IMR-90 (cell line): ENCODE measurements around the gene DNAH8. TPM values are rescaled to one million over a fixed set of nuclear protein-coding genes. Genes with fewer than 3 reads are reported as not detected.

Experiments used
- ATAC-seq: fragments of 200-7000 bp; cut with Tn5 transposase; 2 replicates; pipeline ENCODE4 v1.9.1; 2020; ENCODE audit warnings: low read depth, mild to moderate bottlenecking, moderate library complexity
- BruUV-seq: library from RNA; stranded (reverse); fragments of 400-500 nt; replicated peaks from 2 replicates; lab custom pipeline; 2021; lab: Mats Ljungman, UMichigan
- CTCF ChIA-PET: fragments of 300-600 bp; formaldehyde crosslinking; extraction: SDS; loops from one replicate; lab custom pipeline; 2021; ENCODE audit warnings: antibody characterized with exemption; lab: Yijun Ruan, JAX
- POLR2A ChIA-PET: fragments of 300-600 bp; sonication (Branson Sonifier 250); formaldehyde crosslinking; loops from one replicate; lab custom pipeline; 2022; ENCODE audit warnings: antibody characterized with exemption; ENCODE audit not compliant: unreplicated experiment; lab: Charles Lee
- DNase-seq: peaks from one replicate; pipeline ENCODE4 v3.0.0; 2013
- H2AFZ ChIP-seq: replicated peaks from 2 replicates; pipeline ENCODE3; 2013; ENCODE audit warnings: low read length, mild to moderate bottlenecking; ENCODE audit not compliant: poor library complexity
- H2AK5ac ChIP-seq: 2 replicates; pipeline ENCODE4 v1.6.1; 2013; ENCODE audit warnings: low read depth, low read length, inconsistent platforms
- H2AK9ac ChIP-seq: replicated peaks from 2 replicates; pipeline ENCODE3; 2013; ENCODE audit warnings: mild to moderate bottlenecking, low read depth, low read length, moderate library complexity; ENCODE audit not compliant: poor library complexity
- H2BK120ac ChIP-seq: 2 replicates; pipeline ENCODE4 v1.6.1; 2013; ENCODE audit warnings: low read depth, low read length, inconsistent platforms
- H2BK15ac ChIP-seq: 3 replicates; pipeline ENCODE4 v1.6.1; 2013; ENCODE audit warnings: low read depth, low read length, inconsistent platforms
- H2BK20ac ChIP-seq: 2 replicates; pipeline ENCODE4 v1.6.1; 2013; ENCODE audit warnings: low read depth, mild to moderate bottlenecking, inconsistent platforms, low read length, moderate library complexity
- H2BK5ac ChIP-seq: 2 replicates; pipeline ENCODE4 v1.6.1; 2013; ENCODE audit warnings: mild to moderate bottlenecking, low read depth, low read length, inconsistent platforms; ENCODE audit not compliant: poor library complexity, severe bottlenecking
- H3K14ac ChIP-seq: replicated peaks from 2 replicates; pipeline ENCODE4 v1.6.1; 2013; ENCODE audit warnings: low read depth, low read length, inconsistent platforms
- H3K18ac ChIP-seq: 2 replicates; pipeline ENCODE4 v1.6.1; 2013; ENCODE audit warnings: low read depth, low read length, control low read depth
- H3K23ac ChIP-seq: 2 replicates; pipeline ENCODE4 v1.6.1; 2013; ENCODE audit warnings: low read depth, low read length, inconsistent platforms
- H3K27ac ChIP-seq: 2 replicates; pipeline ENCODE4 v1.5.1; 2013; ENCODE audit warnings: mild to moderate bottlenecking, control low read depth, low read length; ENCODE audit not compliant: insufficient read depth
- H3K27me3 ChIP-seq: 2 replicates; pipeline ENCODE4 v1.6.1; 2013; ENCODE audit warnings: low read length; ENCODE audit not compliant: control insufficient read depth, insufficient read depth
- H3K36me3 ChIP-seq: 2 replicates; pipeline ENCODE4 v1.6.1; 2013; ENCODE audit warnings: low read length, mixed read lengths; ENCODE audit not compliant: control insufficient read depth, insufficient read depth
- H3K4ac ChIP-seq: 2 replicates; pipeline ENCODE4 v1.6.1; 2013; ENCODE audit warnings: low read depth, low read length, inconsistent platforms
- H3K4me1 ChIP-seq: 2 replicates; pipeline ENCODE4 v1.6.1; 2013; ENCODE audit warnings: low read length, mixed read lengths; ENCODE audit not compliant: control insufficient read depth, insufficient read depth
- H3K4me2 ChIP-seq: 2 replicates; pipeline ENCODE4 v1.6.1; 2013; ENCODE audit warnings: low read depth, mild to moderate bottlenecking, control low read depth, low read length, moderate library complexity
- H3K4me3 ChIP-seq: 2 replicates; pipeline ENCODE4 v1.5.1; 2013; ENCODE audit warnings: low read depth, mild to moderate bottlenecking, control low read depth, low read length, moderate library complexity; ENCODE audit not compliant: insufficient read depth
- H3K56ac ChIP-seq: 2 replicates; pipeline ENCODE4 v1.6.1; 2013; ENCODE audit warnings: low read length, inconsistent platforms; ENCODE audit not compliant: insufficient read depth; ENCODE audit errors: extremely low read depth
- H3K79me1 ChIP-seq, 2 experiments: 2 replicates each; pipeline ENCODE4 v1.6.1; 2013; ENCODE audit warnings: low read length in 2 of 2, inconsistent platforms in 1 of 2, low read depth in 1 of 2
- H3K9ac ChIP-seq: 2 replicates; pipeline ENCODE4 v1.6.1; 2013; ENCODE audit warnings: low read depth, low read length, control low read depth
- H3K9me1 ChIP-seq: 2 replicates; pipeline ENCODE4 v1.6.1; 2013; ENCODE audit warnings: low read length, inconsistent platforms; ENCODE audit not compliant: insufficient read depth
- H3K9me3 ChIP-seq: 2 replicates; pipeline ENCODE4 v1.6.1; 2013; ENCODE audit warnings: low read length; ENCODE audit not compliant: control insufficient read depth, insufficient read depth
- H4K20me1 ChIP-seq: 2 replicates; pipeline ENCODE4 v1.6.1; 2013; ENCODE audit warnings: low read length, inconsistent platforms; ENCODE audit not compliant: insufficient read depth
- H4K5ac ChIP-seq: 2 replicates; pipeline ENCODE4 v1.6.1; 2013; ENCODE audit warnings: mild to moderate bottlenecking, low read depth, low read length, control low read depth
- H4K8ac ChIP-seq, 2 experiments: 2 replicates each; pipeline ENCODE4 v1.6.1; 2013; ENCODE audit warnings: low read depth in 2 of 2, low read length in 2 of 2, control low read depth in 1 of 2, inconsistent platforms in 1 of 2
- H4K91ac ChIP-seq: 2 replicates; pipeline ENCODE4 v1.6.1; 2013; ENCODE audit warnings: low read depth, low read length, inconsistent platforms; ENCODE audit not compliant: insufficient read depth
- CHD1 ChIP-seq: IDR thresholded peaks from 2 replicates; pipeline ENCODE4 v1.6.1; 2012; ENCODE audit warnings: low read depth, low read length, improper control_type of control experiment
- MAFK ChIP-seq: IDR thresholded peaks from 2 replicates; pipeline ENCODE4 v1.6.1; 2012; ENCODE audit warnings: low read depth, low read length, improper control_type of control experiment
- RFX5 ChIP-seq: IDR thresholded peaks from 2 replicates; pipeline ENCODE4 v1.8.0; 2012; ENCODE audit warnings: low read depth, mild to moderate bottlenecking, low read length, moderate library complexity
- WGBS, 2 experiments: methylation state at CpG; one replicate each; pipeline versions ENCODE4 v1.1.5 to v1.1.7; 2013; ENCODE audit warnings: missing lambda C conversion rate in 2 of 2; ENCODE audit not compliant: insufficient read length in 1 of 2; ENCODE audit errors: extremely low coverage in 2 of 2; 5-methylcytosine and 5-hydroxymethylcytosine counted together
- dilution Hi-C: fragments of 300-500 bp; cut with HindIII; formaldehyde crosslinking; loops from one replicate; pipeline ENCODE4 v1.14.3; 2018; ENCODE audit warnings: low sequenced_read_pairs; ENCODE audit not compliant: unreplicated experiment
- in situ Hi-C: fragments of 300-500 bp; cut with MboI; formaldehyde crosslinking; loops from 3 replicates; pipeline ENCODE4 v1.14.3; 2019; ENCODE audit warnings: low sequenced_read_pairs, inconsistent platforms, mixed read lengths
- intact Hi-C: fragments of 100-400 bp; cut with micrococcal nuclease; formaldehyde crosslinking; loops from 2 replicates; pipeline ENCODE4 v1.10.0; 2022
- polyA plus RNA-seq, 3 experiments: library from polyadenylated mRNA; depleted of rRNA; stranded (reverse); fragments of >200 nt; gene quantifications; 2 replicates each; pipeline ENCODE4 v1.2.3, GENCODE V29; 2012; ENCODE audit warnings: low replicate concordance in 1 of 3
- total RNA-seq: library from RNA; depleted of rRNA; stranded (reverse); fragments of >200 nt; gene quantifications from 2 replicates; pipeline ENCODE4 v1.2.3, GENCODE V29; 2012
- TF ChIP-seq, protein P1 (sequence below): fragments of 150-350 bp; IDR thresholded peaks from 2 replicates; pipeline ENCODE4 v1.6.1; 2016; ENCODE audit warnings: low read depth, mild to moderate bottlenecking, low read length, moderate library complexity, borderline replicate concordance

The DNAH8 gene
- total and polyA plus RNA-seq, 2 of the 4 experiments (the other 2 are of a cell fraction), result not detected

GRCh38 chr6:38938741-38939140 is 223.6 kb downstream of the DNAH8 start:
- in situ Hi-C loops, result no loop called here
- WGBS, 2 experiments, result no CpG with 5 or more reads among the region's 3 CpGs
- Histone ChIP-seq H3K4me1 (no peaks in the 10 kb centered on the region), H4K8ac (no peak overlapping the region), H4K20me1 (no peaks in the 10 kb centered on the region), H3K14ac (no peak overlapping the region), H3K18ac (no peak overlapping the region), H2AFZ (no peak overlapping the region), H3K9me1 (no peaks in the 10 kb centered on the region; the same call in 1 of the 2 replicates), H3K9me3 (no peaks in the 10 kb centered on the region), H3K4me3 (no peak overlapping the region), H2BK20ac (no peak overlapping the region), H2BK15ac (no peak overlapping the region), H2BK120ac (no peak overlapping the region), H4K91ac (no peak overlapping the region), H3K27ac (no peak overlapping the region), H2AK5ac (no peak overlapping the region), H3K23ac (no peak overlapping the region), H2BK5ac (no peak overlapping the region), H3K4ac (no peak overlapping the region), H4K5ac (no peak overlapping the region), H3K9ac (no peak overlapping the region), H3K36me3 (no peaks in the 10 kb centered on the region), H3K56ac (no peak overlapping the region), H3K4me2 (no peak overlapping the region), H2AK9ac (no peak overlapping the region), H3K27me3 (no peaks in the 10 kb centered on the region), H3K79me1 (no peaks in the 10 kb centered on the region)
- ChIA-PET CTCF (no interaction called here), POLR2A (no interaction called here)
- no TSS peak for BruUV-seq
- TF ChIP-seq CHD1, result no peak
- no peak for TF ChIP-seq MAFK
- no peak for TF ChIP-seq RFX5
- TF ChIP-seq, protein P1, sequence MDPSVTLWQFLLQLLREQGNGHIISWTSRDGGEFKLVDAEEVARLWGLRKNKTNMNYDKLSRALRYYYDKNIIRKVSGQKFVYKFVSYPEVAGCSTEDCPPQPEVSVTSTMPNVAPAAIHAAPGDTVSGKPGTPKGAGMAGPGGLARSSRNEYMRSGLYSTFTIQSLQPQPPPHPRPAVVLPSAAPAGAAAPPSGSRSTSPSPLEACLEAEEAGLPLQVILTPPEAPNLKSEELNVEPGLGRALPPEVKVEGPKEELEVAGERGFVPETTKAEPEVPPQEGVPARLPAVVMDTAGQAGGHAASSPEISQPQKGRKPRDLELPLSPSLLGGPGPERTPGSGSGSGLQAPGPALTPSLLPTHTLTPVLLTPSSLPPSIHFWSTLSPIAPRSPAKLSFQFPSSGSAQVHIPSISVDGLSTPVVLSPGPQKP, result no peak
- DNase-seq (no peak), ATAC-seq (no peak)
- intact Hi-C loops, result no loop called here
- dilution Hi-C loops, result no loop called here
